ENCODE data around the gene DNAJC17. TPM values are rescaled to one million over a fixed set of nuclear protein-coding genes. Genes with fewer than 3 reads are reported as not detected.

DNAJC17 gene
- total RNA-seq, 1 donor from 2014 or later = 12.8 TPM

GRCh38 chr15:40789999-40790398, 17.3 kb downstream of the DNAJC17 start:
- no peak for DNase-seq

- no peak for DNase-seq
Observed at GRCh38 chr15:40789119-40789518, 18.2 kb downstream of the DNAJC17 start.

- no peak for DNase-seq
Observed at GRCh38 chr15:40787991-40788390, 19.3 kb downstream of the DNAJC17 start.

- no peak for DNase-seq
Observed at GRCh38 chr15:40787344-40787841, 19.9 kb downstream of the DNAJC17 start.

- no peak for DNase-seq
Observed at GRCh38 chr15:40785814-40786213, 21.5 kb downstream of the DNAJC17 start.

GRCh38 chr15:40785164-40785563, 22.1 kb downstream of the DNAJC17 start:
- DNase-seq = no peak

- DNase-seq = no peak
Observed at GRCh38 chr15:40782609-40783227, 24.6 kb downstream of the DNAJC17 start.

- no peak for DNase-seq
Observed at GRCh38 chr15:40776537-40777141, 30.6 kb downstream of the DNAJC17 start.

- DNase-seq = no peak
Observed at GRCh38 chr15:40775740-40776536, 31.3 kb downstream of the DNAJC17 start.

- no peak for DNase-seq
Observed at GRCh38 chr15:40775007-40775406, 32.3 kb downstream of the DNAJC17 start.

GRCh38 chr15:40773902-40774301, 33.4 kb downstream of the DNAJC17 start:
- no peak for DNase-seq

- DNase-seq = no peak
Observed at GRCh38 chr15:40773496-40773895, 33.8 kb downstream of the DNAJC17 start.

- DNase-seq = no peak
Observed at GRCh38 chr15:40772014-40772413, 35.3 kb downstream of the DNAJC17 start.

- DNase-seq = no peak
Observed at GRCh38 chr15:40771242-40771641, 36.0 kb downstream of the DNAJC17 start.

- DNase-seq = no peak
Observed at GRCh38 chr15:40770147-40770721, 37.0 kb downstream of the DNAJC17 start.

- peak; percentile 24 for DNase-seq
Observed at GRCh38 chr15:40769274-40770146, 37.8 kb downstream of the DNAJC17 start, which contains the start of gene C15orf62. Gene C15orf62, plus strand, starts transcription at chr15:40769980. Its CDS starts 516 bp downstream, at chr15:40770496.

GRCh38 chr15:40768521-40769273, 38.6 kb downstream of the DNAJC17 start:
- no peak for DNase-seq

- DNase-seq = no peak
Observed at GRCh38 chr15:40767838-40768500, 39.3 kb downstream of the DNAJC17 start.

GRCh38 chr15:40766906-40767837, 40.1 kb downstream of the DNAJC17 start:
- DNase-seq = no peak
